PC-9 (cell line): Measurements from ENCODE around the gene XPO4. TPM values are rescaled to one million over a fixed set of nuclear protein-coding genes. Genes with fewer than 3 reads are reported as not detected.

Experiments used
- BruUV-seq: library from RNA; stranded (reverse); fragments of 400-500 nt; replicated peaks from 2 replicates; lab custom pipeline; 2021; lab: Mats Ljungman, UMichigan
- CTCF ChIA-PET: fragments of 300-600 bp; sonication (Branson Sonifier 250); formaldehyde crosslinking; loops from one replicate; lab custom pipeline; 2022; ENCODE audit warnings: antibody characterized with exemption; lab: Charles Lee
- POLR2A ChIA-PET: fragments of 300-600 bp; sonication (Branson Sonifier 250); formaldehyde crosslinking; loops from one replicate; lab custom pipeline; 2022; ENCODE audit warnings: antibody characterized with exemption; ENCODE audit not compliant: unreplicated experiment; lab: Charles Lee
- DNase-seq, 2 experiments: peaks; one replicate each; pipeline versions ENCODE4 v3.0.0 to v3.0.0-alpha.2; 2015 to 2022; ENCODE audit warnings: mixed read lengths in 1 of 2
- H2AFZ ChIP-seq: fragments of 200-600 bp; sonication (generic); 2 replicates; pipeline ENCODE4 v1.8.1; 2017; ENCODE audit warnings: antibody characterized with exemption
- H3F3A ChIP-seq: fragments of 200-600 bp; sonication (generic); 2 replicates; pipeline ENCODE4 v1.8.1; 2017; ENCODE audit warnings: antibody characterized with exemption, mild to moderate bottlenecking, low read depth; ENCODE audit not compliant: insufficient read depth
- H3K27ac ChIP-seq: fragments of 200-600 bp; sonication (generic); 2 replicates; pipeline ENCODE4 v1.6.1; 2016; ENCODE audit warnings: mixed run types
- H3K27me3 ChIP-seq: fragments of 200-600 bp; sonication (generic); 2 replicates; pipeline ENCODE4 v1.6.1; 2016; ENCODE audit warnings: low read depth, mixed run types; ENCODE audit not compliant: insufficient read depth
- H3K36me3 ChIP-seq: fragments of 200-600 bp; sonication (generic); 2 replicates; pipeline ENCODE4 v1.6.1; 2016; ENCODE audit warnings: low read depth, mixed run types
- H3K4me1 ChIP-seq: fragments of 200-600 bp; sonication (generic); replicated peaks from 2 replicates; pipeline ENCODE4 v1.6.1; 2016; ENCODE audit warnings: mixed run types; ENCODE audit not compliant: insufficient read depth
- H3K4me2 ChIP-seq: fragments of 200-600 bp; sonication (generic); 2 replicates; pipeline ENCODE4 v1.6.1; 2017; ENCODE audit warnings: mixed run types
- H3K4me3 ChIP-seq: fragments of 200-600 bp; sonication (generic); 2 replicates; pipeline ENCODE4 v1.6.1; 2016; ENCODE audit warnings: mixed run types
- H3K79me2 ChIP-seq: fragments of 200-600 bp; sonication (generic); 2 replicates; pipeline ENCODE4 v1.6.1; 2017; ENCODE audit warnings: low read depth, mixed run types
- H3K9me2 ChIP-seq: fragments of 200-600 bp; sonication (generic); 2 replicates; pipeline ENCODE4 v1.8.1; 2017; ENCODE audit warnings: mild to moderate bottlenecking; ENCODE audit not compliant: insufficient read depth
- H3K9me3 ChIP-seq: fragments of 200-600 bp; sonication (generic); 2 replicates; pipeline ENCODE4 v1.8.1; 2016; ENCODE audit warnings: low read depth; ENCODE audit not compliant: insufficient read depth
- H4K20me1 ChIP-seq: fragments of 200-600 bp; sonication (generic); 2 replicates; pipeline ENCODE4 v1.8.1; 2017; ENCODE audit not compliant: insufficient read depth
- EZH2 ChIP-seq: fragments of 200-600 bp; sonication (generic); IDR thresholded peaks from 2 replicates; pipeline ENCODE4 v1.8.0; 2017; ENCODE audit warnings: antibody characterized with exemption, low read depth
- intact Hi-C: fragments of 100-400 bp; cut with micrococcal nuclease; formaldehyde crosslinking; loops from one replicate; pipeline ENCODE4 v1.10.0; 2022; ENCODE audit not compliant: unreplicated experiment
- total RNA-seq: library from RNA; stranded (reverse); gene quantifications from 2 replicates; pipeline ENCODE4 v1.2.3, GENCODE V29; 2021
- TF ChIP-seq, protein P1 (sequence below): fragments of 200-600 bp; sonication (generic); conservative IDR thresholded peaks from 2 replicates; pipeline ENCODE4 v1.6.1; 2017; ENCODE audit warnings: mixed run types, antibody characterized with exemption, mild to moderate bottlenecking, moderate library complexity

The XPO4 gene
- total RNA-seq, 1 experiment from 2014 or later = 11.1 TPM

DNA sequence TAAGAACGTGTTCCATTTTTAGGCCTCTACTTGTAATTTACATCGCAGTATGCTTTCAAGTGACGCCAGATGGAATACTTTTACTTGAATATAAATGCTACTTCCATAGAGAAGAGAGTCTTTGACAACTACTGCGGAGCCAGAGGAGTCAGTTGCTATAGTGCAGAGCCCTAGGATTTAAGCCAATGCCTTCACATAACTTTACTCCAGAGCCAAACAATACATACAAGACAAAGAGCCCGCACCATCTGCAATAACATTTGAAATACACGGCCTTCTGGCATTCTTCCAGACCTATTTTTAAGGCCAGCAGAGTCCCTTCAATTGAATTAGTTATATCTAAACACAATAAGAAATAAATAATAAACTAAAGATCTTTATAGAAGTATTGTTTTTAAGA, 59.4 kb downstream of the XPO4 start:
- no peak overlapping the region for H2AFZ ChIP-seq
- DNase-seq = no peak
- no peaks in the 10 kb centered on the region for H4K20me1 ChIP-seq
- no peak overlapping the region for H3K4me2 ChIP-seq
- H3K9me2 ChIP-seq = no peaks in the 10 kb centered on the region
- no peaks in the 10 kb centered on the region; the same call in 1 of the 2 replicates for H3K79me2 ChIP-seq
- H3K9me3 ChIP-seq = no peaks in the 10 kb centered on the region
- H3K27me3 ChIP-seq = no peaks in the 10 kb centered on the region
- intact Hi-C loops = no loop called here
- peaks cover 6% of the 10 kb centered on the region for H3F3A ChIP-seq
- H3K4me3 ChIP-seq = no peak overlapping the region
- peaks cover 13% of the 10 kb centered on the region; the same call in 1 of the 2 replicates for H3K36me3 ChIP-seq
- BruUV-seq = no TSS peak
- POLR2A ChIA-PET = no interaction called here
- TF ChIP-seq, protein P1, sequence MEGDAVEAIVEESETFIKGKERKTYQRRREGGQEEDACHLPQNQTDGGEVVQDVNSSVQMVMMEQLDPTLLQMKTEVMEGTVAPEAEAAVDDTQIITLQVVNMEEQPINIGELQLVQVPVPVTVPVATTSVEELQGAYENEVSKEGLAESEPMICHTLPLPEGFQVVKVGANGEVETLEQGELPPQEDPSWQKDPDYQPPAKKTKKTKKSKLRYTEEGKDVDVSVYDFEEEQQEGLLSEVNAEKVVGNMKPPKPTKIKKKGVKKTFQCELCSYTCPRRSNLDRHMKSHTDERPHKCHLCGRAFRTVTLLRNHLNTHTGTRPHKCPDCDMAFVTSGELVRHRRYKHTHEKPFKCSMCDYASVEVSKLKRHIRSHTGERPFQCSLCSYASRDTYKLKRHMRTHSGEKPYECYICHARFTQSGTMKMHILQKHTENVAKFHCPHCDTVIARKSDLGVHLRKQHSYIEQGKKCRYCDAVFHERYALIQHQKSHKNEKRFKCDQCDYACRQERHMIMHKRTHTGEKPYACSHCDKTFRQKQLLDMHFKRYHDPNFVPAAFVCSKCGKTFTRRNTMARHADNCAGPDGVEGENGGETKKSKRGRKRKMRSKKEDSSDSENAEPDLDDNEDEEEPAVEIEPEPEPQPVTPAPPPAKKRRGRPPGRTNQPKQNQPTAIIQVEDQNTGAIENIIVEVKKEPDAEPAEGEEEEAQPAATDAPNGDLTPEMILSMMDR = no peak
- no peak for TF ChIP-seq EZH2
- CTCF ChIA-PET = no interaction called here
- no peaks in the 10 kb centered on the region for H3K4me1 ChIP-seq
- H3K27ac ChIP-seq = no peak overlapping the region

- POLR2A ChIA-PET = no interaction called here
These were observed 62.0 kb downstream of the XPO4 start for GRCh38 chr13:20840568-20840967.

DNA sequence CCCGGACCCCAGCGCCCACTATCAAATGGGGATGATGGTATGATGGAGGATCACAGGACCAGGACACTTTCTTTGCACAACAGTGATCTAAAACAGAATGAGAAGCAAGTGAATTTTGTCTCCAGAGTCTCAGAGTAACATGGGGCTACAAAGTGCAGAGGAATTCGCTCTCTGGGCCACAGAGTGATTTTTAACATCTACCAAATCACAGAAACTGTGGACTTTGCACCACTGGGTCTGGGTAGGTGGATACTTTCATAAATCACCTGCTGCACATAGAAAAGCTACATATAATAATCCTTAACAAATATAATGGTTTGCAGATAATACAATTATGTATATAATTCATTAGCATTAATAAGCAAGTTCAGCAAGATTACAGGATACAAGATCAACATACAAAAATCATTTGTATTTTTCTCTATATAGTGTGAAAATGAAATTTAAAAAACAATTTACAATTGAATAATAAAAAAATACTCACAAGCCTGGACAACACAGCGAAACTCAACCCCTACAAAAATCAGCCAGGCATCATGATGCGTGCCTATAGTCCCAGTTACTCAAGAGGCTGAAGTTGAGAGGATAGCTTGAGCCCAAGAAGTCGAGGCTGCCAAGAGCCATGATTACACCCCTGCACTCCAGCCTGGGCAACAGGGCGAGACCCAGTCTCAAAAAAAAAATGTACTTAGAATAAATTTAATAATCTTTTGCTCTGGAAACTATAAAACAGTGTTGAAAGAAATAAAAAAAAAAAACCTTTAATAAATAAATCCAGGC, 68.5 kb downstream of the XPO4 start:
- ChIA-PET POLR2A (no interaction called here), CTCF (no interaction called here)
- H3K9me3 ChIP-seq = no peaks in the 10 kb centered on the region
- no peak overlapping the region for H2AFZ ChIP-seq
- 0 out of 2 replicates have a peak, but pooled peaks cover 5% of the 10 kb centered on the region for H4K20me1 ChIP-seq
- H3K4me3 ChIP-seq = no peak overlapping the region
- DNase-seq = no peak
- peaks cover 6% of the 10 kb centered on the region; the same call in 1 of the 2 replicates for H3K36me3 ChIP-seq
- no peaks in the 10 kb centered on the region for H3K79me2 ChIP-seq
- no peaks in the 10 kb centered on the region for H3K4me1 ChIP-seq
- TF ChIP-seq, protein P1 = no peak
- TF ChIP-seq EZH2 = no peak
- H3F3A ChIP-seq = peaks cover 7% of the 10 kb centered on the region
- H3K27me3 ChIP-seq = no peaks in the 10 kb centered on the region
- H3K4me2 ChIP-seq = no peak overlapping the region
- no peaks in the 10 kb centered on the region for H3K9me2 ChIP-seq
- no peak overlapping the region for H3K27ac ChIP-seq
- BruUV-seq = no TSS peak
- intact Hi-C loops = no loop called here

More at GRCh38 chr13:20840568-20840967, 62.0 kb downstream of the XPO4 start:
- Histone ChIP-seq H3K27ac (no peak overlapping the region), H3K79me2 (no peaks in the 10 kb centered on the region), H3K9me3 (no peaks in the 10 kb centered on the region), H3K4me1 (no peaks in the 10 kb centered on the region), H3F3A (peaks cover 6% of the 10 kb centered on the region), H4K20me1 (no peaks in the 10 kb centered on the region), H3K27me3 (no peaks in the 10 kb centered on the region), H3K36me3 (peaks cover 13% of the 10 kb centered on the region; the same call in 1 of the 2 replicates), H2AFZ (no peak overlapping the region), H3K4me2 (no peak overlapping the region), H3K9me2 (no peaks in the 10 kb centered on the region), H3K4me3 (no peak overlapping the region)
- CTCF ChIA-PET = no interaction called here
- no peak for DNase-seq
- no TSS peak for BruUV-seq
- intact Hi-C loops = no loop called here
- TF ChIP-seq EZH2 = no peak
- TF ChIP-seq, protein P1 = no peak
